Stimulated activated CD8-positive, alpha-beta memory T cell treated with anti-CD3 and anti-CD28 coated beads, Interleukin-7, amount 100 ng/mL, for 4 hours (primary cell): ENCODE data around the gene UBN1.

Experiments used
- DNase-seq, 2 donors: peaks; one replicate each; pipeline ENCODE4 v3.0.0-alpha.2; 2020; ENCODE audit warnings: low read depth in 2 of 2

Gene UBN1

DNA sequence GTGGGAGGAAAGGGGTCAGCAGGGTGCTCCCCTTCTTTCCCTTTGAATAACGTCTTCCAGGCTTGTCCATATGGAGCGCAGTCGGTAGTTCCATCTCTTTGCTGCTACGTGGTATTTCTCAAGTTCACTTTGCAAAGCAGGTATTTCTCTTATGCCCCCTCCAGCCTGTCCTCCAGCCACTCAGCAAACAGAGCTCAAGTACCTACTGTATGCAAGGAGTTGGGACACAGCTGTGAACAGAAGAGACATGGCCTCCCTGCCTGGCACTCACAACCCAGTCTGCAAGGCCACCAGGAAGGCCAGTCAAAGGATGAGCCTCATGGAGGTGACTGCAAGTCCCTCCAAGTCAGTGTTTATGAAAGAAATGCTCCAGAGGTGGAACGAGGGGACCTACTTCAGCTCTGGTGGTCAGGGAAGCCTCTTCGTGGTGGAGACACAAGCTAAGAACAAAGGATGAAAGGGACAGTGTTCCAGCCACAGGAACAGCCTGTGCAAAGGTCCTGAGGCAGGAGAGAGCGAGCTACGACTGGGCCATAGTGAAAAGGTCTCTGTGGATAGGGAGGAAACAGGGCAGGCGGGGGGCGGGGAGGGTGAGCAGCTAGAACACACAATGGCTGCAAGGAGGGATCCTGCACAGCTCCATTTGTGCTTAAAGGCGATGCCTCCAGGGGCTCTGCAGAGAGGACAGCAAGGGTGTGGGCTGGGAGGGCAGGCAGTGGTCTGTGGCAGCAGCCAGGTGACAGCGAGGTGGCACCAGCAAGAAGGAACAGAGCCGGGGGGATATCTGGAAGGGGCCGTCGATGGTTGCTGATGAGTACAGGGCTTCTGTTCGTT lies 57.0 kb downstream of the UBN1 start:
- no peak for DNase-seq

DNA sequence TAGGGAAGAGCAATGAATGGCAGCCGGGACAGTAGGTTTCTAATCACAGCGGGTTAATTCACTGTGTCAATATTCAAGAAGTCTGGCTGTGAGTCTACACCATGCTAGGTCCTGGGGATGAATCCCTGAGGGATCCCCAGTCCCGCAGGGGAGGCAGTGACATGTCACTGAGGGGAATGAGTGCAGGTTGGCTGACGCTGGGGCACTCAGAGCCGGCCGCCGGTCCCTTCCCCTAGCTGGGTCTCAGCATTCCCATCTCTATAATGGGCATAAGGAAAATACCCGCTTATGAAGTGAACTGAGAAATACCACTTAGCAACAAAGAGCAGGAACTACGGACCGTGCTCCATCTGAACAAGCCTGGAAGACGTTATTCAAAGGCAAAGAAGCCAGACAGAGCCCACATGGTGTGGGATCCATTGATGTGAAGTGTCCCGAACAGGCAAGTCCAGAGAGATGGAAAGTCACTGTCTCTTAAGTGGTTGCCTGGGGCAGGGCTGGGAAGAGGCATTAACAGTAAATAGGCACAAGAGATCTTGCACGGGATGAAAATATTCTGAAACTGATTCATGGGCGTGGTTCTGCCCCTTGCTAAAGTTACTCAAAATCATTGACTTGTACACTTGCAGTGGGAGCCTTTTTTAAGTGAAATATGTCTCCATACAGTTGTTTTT lies 57.8 kb downstream of the UBN1 start:
- DNase-seq = no peak

DNA sequence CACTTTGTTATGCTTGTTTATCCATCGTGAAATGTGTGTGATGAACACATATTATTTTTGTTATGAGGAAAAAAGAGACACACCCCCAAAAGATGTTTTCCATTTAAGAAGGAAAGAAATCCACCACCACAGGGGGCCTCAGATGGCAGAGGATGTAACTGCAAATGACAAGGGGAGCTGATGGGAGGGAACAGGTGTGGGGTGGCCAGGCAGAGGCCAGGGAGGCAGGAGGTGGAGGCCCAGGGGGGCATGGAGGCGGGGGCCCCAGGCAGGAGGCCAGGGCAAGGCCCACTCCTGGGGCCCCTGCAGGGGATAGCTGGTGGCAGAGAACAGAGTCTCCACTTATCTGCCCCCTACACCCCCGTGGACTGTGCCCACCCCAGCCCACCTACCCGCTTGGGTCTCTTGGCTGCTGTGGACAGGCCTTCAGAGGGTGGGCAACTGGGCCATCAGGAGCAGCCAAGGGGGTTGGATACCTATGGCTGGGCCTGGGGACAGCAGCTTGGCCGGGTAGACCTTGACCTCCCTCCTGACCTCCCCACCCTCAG lies 61.6 kb downstream of the UBN1 start:
- no peak for DNase-seq

DNA sequence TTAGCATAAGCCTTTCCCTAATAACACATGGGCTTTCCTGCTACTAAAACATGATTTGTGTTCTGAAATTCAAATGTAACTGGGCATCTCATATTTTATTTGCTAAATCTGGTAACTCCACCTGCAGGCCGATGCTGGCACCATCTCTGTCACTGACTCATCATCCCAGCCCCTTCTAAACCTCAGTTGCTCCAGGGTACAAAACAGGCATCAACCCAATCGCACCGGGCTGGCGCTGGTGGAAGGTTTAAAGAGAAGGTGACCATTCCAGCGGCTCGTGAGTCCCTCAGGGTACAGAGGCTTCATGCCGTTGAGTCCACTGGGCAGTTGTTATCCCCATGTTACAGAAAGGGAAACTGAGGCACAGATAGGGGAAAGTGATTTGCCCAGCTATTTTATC lies 62.5 kb downstream of the UBN1 start:
- DNase-seq = no peak

DNA sequence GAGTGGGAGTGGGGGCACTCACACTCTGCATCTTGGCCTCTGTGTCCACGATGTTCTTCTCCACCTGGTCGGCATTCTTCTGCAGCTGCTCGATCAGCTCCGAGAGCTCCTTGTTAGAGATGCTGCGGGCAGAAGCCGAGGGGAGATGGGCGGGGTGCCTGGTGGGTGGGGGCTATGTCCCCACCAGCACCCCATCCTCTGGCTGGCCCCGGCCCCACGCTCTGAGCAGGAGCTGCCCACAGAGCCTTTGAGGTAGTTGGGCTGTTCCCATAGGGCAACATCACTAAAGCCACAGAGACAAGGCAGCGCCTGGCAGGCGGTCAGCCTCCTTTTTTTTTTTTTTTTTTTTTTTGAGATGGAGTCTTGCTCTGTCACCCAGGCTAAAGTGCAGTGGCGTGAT lies 63.5 kb downstream of the UBN1 start:
- DNase-seq = no peak

DNA sequence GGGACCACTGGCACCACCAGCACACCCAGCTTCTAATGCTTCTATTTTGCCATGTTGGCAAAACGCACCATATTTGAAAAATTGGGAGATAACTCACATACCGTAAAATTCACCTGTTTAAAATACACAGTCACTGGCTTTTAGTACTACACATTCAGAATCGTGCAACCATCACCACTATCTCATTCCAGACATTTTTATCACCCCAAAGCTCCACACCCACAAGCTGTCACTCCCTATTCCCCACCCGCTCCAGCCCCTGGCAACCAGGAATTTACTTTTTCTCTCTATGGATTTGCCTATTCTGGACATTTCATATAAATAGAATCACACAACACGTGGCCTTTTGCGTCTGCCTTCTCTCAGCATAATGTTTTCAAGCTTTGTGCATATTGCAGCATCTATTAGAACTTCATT lies 64.7 kb downstream of the UBN1 start:
- no peak for DNase-seq

DNA sequence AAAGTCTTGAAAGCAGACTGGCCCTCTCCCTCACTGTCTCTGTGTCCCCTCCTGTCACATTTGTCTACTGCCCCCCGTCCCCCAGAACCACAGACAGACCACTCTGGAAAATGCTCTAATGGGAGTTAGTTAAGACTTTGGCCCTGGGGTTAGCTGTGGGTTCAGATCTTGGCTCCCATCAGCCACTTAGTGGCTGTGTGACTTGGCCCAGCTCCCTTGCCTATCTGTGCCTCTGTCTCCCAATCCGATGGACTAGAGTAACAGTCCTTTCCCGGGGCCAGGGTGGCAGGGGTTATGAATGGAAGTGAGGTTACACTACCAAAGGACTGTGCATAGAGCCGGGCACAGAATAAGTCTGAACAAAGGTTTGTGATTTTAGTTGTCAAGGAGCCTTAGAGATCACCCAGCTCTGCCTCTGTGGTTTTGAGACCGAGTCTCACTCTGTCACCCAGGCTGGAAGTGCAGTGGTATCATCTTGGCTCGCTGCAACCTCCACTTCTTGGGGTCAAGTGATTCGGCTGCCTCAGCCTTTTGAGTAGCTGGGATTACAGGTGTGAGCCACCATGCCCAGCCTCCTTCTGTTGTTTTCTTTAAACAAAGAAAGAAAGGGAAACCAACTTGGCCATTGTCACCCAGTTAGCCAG lies 66.0 kb downstream of the UBN1 start:
- no peak for DNase-seq

DNA sequence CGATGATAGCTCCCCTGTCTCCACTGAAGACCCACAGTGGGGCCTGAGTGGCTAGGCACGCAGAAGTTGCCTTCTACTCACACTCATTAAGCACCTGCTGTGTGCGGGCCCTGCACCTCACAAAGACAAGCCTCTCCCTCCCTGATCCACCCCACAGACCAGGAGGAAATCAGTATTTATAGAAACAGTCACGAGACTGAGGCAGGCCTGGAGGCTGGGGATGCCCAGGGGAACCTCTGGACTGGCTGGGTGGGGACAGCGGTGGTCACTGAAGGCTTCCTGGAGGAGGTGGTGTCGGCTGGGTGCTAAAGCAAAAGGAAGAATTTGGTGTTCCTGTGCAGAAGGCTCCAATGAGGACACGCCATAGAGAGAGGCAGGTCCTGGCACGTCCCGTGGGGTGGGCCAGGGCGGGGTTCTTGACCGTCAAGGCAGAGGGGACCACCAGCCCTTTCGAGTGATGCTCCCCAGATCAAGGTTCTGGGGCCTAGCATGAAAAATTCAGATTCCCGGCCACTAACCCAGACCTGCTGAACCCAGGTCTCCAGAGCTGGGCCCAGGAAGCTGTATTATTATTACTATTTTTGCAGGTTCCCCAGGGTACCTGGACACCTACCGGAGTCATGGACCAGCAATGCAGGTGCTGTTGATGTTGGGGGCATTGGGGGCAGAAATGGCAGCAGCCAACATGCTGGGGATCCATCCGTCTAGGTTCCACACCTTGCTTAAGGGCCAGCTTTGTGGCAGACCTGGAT lies 66.7 kb downstream of the UBN1 start:
- DNase-seq = no peak

DNA sequence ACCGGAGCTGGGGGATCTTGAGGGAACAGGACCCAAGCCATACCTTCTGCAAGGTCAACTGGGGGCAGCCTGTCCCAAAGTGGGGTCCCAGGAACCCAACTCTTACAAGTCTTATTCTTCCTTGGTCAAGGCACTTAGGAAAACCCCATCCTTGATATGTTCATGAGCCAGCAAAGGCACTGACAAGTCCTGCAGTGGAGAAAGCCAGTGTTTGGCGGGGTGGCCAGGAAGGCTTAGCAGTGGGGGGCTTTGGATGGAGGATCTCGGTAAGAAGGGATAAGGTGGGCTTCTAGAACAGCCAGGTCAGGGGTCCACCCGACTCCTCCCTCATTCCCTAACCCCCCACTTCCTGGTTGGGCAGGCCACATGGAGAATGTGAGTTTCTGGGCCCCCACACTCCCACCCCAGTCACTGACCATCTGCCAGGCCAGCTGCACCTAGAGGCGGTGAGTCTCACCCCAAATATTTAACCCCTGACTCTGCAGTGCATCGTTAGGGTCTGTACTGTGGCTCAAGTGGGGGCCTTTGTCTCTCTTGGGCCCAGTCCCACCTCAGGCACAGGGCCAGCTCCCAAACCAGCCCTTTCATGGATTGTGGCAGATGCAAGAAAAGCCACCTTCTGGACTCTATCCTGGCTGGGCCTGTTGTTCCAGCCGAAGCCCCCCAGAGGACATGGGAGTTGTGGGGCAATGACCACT lies 67.4 kb downstream of the UBN1 start:
- DNase-seq = no peak

DNA sequence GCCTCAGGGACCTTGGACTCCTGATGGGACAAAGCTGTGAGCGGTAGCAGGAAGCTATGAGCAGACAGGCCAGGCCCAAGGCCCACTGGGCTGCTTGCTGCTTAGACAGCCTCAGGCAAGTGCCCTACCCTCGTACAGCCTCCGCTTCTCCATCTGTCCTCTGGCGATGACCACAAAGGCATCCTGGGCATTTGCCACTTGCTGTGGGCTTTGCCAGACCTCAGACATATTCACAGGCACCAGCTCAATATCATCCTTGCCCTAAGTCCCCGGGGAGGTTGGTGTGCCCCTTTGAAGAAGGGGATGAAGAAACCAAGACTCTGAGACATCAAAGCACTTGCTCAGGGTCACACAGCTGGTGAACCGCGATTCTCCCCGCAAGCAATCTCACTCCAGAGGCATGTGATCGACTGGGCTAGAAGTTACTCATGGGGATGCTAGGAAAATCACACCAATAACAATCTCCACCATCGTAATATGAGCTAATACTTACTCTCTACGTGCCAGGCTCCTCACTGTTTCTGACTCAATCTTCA lies 68.0 kb downstream of the UBN1 start:
- DNase-seq = no peak

DNA sequence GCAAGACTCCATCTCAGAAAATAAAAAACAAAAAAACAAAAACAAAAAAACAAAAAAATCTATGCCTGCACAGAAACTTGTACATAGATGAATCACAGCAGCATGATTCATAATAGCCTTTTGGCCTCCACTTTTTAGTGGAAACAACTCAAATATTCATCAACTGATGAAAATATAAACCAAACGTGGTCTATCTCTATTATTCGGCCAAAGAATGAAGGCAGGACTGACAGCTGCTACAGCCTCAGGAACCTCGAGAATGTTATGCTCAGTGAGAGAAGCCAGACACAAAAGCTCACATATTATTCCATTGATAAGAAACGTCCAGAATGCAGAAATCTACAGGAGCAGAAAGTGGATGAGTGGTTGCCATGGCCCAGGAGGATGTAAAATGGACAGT lies 69.8 kb downstream of the UBN1 start:
- no peak for DNase-seq

DNA sequence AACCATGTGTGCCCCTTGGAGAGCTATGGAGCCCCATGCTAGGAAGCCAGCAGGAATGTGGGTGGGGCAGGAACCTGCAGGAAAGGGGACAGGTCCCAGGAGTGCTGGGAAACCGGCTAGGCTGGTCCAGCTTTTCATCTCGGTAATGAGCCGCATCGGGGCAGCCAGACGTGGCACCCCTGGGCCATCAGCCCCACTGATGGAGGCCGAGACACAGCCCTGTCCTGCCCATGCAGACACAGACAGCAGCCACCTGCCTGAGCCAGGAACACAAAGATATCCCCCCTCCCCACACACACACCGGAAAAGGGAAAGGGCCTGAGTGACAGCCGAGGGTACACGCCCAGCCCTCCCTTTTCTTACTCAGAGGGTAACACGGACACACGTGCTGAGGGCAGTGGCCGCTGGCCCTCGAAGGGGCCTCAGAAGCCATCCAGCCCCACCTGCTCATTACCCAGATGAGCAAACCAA lies 71.5 kb downstream of the UBN1 start:
- no peak for DNase-seq

DNA sequence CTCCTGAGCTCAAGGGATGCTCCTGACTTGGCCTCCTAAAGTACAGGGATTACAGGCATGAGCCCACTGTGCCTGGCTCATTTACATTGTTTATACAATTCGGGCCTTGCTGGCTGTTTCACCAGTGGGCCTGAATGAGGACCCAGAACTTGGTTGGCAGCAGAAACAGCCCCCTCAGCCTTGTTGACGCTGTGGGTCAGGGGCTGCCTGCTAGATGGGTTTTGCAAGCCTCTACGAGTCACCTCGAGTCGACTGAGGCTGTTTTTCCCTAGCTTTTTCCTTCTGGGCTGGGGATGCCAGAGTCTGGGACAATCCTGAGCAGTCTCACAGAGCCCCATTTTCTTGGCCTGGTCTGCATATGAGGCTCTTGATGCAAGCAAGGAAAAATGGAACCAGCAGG lies 73.5 kb downstream of the UBN1 start:
- DNase-seq = no peak

DNA sequence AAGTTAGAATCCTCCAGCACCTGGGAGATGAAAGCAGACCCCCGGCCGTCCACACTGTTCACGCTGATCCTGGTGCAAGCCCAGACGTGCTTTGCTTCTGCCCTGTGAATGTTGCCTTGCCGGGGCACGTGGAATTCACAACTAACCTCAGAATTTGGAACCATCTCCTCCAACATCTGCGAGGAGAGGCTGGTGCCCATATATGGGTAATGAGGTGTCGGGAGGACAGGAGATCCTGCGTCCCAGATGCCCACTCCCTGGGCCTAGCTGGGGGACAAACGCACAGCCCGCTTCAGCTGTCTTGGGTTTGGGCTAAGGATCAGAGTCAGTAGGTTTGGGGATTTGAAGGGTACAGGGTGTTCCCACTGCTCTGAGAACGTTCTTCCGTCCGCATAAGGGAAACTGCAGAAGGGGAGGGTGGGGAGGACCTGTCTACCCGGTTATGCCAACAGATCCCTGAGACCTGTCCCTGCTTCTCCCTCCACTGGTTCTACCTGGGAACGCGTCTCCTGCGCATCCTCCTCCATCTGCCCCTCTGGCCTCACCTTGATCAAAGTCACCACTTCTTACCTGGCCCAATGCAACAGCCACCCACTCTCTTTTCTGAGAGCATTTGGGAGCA lies 75.6 kb downstream of the UBN1 start:
- no peak for DNase-seq

DNA sequence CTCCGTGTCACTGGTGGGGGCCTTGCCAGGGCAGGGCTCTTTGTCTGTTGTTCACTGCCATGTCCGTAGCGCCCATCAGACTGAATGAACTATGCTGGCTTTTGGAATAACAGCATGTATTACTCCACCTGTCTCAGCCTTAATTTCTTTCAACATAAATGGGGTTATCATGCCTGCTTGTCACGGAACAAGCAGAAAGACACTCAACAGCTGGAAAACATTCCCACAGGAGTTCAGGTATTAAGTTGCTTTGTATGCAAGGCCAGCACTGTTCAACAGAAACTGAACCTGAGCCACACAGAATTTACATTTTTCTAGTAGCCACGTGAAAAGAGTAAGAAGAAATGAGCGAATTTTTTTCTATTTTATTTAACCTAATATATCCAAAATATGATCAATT lies 76.6 kb downstream of the UBN1 start:
- DNase-seq = no peak

DNA sequence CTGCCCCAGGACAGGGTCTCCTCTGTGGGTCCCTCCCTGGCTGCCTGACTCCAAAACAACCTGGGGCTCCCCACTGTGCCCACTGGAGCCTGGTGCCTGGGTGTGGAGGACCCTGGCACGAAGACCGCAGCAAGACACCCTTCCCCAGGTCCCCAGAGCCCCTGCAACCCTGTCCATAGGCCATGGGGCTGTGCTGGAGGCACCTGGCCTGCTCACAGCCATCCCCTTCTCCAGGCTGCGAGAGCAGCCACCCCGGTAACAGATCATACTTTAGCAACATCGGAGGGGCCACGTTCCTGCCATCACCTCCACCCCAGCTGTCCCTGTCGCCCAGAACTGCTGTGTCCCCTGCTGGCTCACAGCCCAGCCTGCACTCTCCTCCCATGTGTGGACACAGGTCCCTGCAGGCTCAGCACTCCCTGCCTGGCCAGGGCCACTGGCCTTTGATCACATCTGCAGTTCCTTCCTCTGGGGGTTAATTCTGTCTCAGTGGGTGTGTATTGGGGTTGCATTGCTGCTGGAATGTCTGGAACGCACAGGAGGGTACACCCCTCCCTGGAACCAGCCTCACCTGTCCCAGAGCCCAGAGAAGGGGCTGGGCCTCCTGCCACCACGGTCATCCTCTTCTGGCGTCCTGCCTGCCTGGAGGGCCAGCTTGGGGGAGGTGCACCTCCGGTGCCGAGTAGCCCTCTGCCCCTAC lies 77.5 kb downstream of the UBN1 start:
- no peak for DNase-seq

DNA sequence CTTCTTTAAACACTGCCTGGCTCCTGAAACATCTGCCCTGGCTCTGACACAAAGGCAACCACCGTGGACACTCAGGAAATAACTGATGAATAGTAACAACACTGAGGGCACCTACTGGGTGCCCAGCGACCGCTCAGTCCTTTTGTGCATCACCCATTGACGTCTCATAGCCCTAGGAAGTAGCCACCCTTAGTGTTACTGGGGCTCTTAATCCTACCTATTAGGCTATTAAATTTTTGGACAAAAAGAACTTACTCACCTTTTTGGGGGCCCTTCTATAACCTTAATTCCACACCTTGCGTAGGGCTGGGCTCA lies 78.0 kb downstream of the UBN1 start:
- DNase-seq = no peak

DNA sequence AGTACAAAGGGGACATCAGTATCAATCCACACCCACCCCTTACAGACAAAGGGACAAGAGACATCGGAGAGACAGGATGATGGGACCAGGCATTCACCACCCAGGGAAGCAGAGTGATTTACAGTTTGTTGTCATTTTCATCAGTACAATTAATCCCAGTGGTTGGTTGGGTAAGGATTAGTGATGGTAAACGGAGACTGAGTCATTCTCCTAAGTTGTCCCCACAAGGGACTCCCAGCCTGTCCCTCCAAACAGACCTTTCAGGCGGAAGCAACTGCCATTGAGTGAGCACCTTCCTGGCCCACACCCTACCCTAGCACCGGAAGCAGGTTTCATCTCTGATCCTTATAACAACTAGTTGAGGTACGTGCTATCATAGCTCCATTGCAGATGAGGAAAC lies 78.5 kb downstream of the UBN1 start:
- DNase-seq = no peak

DNA sequence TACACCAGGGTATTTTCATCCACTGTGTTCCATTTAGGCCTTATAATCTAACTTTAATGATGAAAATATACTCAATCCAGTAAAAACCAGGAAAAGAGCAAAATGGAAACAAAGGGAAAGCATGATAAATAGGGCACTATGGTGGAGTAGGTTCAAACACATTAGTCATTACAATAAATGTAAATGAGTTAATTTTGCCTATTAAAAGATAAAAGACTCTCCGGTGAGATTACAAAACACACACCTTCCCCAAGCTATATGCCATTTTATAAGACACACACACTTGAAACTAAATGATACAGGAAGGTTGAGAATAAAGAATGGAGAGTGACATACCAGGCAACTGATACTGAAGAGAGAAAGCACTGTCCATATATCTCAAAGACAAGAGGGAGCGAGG lies 79.6 kb downstream of the UBN1 start:
- no peak for DNase-seq

DNA sequence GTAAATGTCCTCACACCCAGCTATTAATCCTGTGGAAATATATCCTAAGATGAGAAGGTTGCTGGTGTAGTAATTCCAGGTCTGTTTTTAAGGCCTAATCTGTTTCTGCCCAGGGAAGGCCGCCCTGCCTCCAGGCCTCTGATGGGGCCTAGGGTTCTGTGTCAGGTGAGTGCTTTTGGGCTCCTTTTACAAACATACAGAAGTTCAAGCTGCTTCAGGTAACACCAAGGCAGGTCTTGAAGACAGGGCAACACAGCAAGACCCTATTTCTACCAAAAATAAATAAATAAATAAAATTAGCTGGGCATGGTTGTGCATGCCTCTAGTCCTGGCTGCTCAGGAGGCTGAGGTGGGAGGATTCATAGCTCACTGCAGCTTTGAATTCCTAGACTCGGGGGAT lies 80.4 kb downstream of the UBN1 start:
- DNase-seq = no peak
